NCI-H446 treated with DMSO at 0.1 percent for 48 hours (cell line): Measurements from ENCODE around the gene S100A7A.
"Not testable (repeated sequence)": the region's sequence is repeated elsewhere in the genome, so short reads cannot be mapped to it uniquely, and the experiment has no call there.

Experiments
- DNase-seq: peaks from one replicate; lab custom pipeline; 2025; lab: John Stamatoyannopoulos, UW

Gene S100A7A

GRCh38 chr1:153395136-153395685, 21.1 kb upstream of the S100A7A start:
- DNase-seq, result no peak

- no peak for DNase-seq
Measured at GRCh38 chr1:153395776-153396175, 20.5 kb upstream of the S100A7A start.

DNA sequence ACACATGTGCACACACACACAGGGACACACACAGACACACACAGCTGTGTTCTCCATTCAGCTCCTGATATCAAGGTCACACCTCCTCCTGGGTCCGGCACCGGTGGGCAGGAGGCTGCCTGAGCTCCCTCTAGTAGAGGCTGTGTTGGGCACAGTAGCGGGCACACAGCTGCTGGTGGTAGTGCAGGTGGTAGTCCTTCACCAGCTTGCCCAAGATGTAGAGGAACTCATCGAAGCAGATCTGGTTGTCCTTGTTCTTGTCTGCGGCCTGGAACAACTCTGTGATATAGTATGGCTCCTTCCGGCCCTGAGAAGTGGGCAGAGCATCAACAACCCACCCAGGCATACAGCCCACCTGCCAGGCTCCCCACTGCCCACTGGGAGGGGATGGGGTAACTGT, 19.9 kb upstream of the S100A7A start:
- no peak for DNase-seq

GRCh38 chr1:153397051-153397923, 19.0 kb upstream of the S100A7A start:
- no peak for DNase-seq

DNA sequence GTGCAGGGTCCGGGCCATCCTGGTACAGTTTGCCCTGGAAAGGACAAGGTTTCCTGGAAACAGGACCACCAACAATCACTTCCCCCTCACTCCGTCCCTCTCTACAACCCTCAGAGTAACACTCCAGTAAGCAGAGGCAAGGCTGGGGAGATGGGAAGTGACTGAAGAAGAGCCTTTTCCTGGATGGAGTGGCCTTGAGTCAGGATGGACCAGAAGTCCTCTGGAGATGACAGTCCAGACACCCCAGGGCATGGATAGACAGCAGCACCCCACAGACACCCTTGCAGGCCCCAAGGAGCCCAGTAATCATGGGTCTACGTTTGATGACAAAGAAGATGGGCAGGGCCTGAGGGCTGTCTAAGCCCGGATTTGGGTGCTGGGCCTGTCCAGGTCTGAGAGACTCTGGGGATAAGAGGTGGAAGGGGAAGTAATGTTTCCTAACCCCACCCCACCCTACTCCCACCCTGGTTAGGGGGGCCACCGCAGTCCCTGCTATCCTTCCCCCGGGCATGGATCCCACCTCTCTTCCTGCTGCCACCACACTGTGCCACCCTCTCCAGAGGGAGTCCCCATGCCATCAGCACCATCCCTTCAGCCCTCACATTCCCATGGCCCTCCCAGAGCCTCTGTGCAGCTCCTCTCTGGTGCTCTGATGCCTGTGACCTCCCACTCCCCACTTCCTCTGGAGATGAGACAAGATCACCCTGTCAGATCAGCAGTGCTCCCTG, 18.2 kb upstream of the S100A7A start:
- DNase-seq, result no peak

- DNase-seq, result no peak
Measured at GRCh38 chr1:153399401-153400055, 16.8 kb upstream of the S100A7A start.

- DNase-seq, result no peak
Measured at GRCh38 chr1:153400244-153400643, 16.1 kb upstream of the S100A7A start.

GRCh38 chr1:153401461-153401860, 14.9 kb upstream of the S100A7A start:
- DNase-seq, result no peak

- no peak for DNase-seq
Measured at GRCh38 chr1:153402226-153402625, 14.1 kb upstream of the S100A7A start.

- no peak for DNase-seq
Measured at GRCh38 chr1:153403421-153404085, 12.8 kb upstream of the S100A7A start.

DNA sequence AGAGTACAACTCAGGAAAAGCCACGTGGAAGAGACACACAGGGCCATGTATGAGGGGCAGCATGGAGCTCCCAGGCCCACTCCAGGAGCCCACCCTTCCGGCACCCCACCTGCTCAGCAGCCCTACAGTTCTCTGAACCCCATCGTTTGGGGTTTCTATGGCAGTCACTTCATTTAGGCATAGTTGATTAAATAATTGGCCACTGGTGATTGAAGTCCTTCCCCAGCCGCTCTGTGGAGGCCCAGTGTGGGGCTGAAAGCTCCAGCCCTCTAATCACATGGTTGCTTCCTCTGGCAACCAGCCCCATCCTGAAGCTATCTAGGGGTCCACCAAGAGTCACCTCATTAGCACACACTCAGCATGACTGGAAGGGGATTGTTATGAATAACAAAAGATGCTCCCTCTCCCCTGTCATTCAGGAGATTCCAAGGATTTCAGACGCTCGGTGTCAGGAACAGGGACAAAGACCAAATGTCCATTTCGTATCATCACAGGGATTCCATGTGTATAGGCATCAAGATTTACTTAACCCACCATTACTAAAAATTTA, 12.2 kb upstream of the S100A7A start:
- DNase-seq, result no peak

DNA sequence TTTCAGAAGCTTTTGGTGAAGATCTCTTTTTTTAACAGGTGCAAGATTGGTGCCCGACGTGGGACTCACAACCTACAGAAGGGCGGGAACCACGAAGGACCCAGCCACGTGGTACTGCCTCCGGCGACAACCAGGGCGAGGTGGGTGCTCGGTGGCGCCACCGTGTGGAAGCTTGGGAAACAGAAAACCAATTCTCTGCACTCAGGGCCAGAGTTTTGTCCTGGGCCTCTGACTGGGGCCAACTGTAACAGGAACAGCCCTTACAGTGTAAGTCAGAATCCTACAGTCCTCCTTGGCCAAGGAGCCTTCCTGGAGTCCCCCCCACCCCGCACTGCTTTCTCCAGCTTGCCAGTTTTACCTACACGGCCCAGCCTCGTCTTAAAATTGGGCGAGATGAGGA, 11.6 kb upstream of the S100A7A start:
- DNase-seq, result no peak

DNA sequence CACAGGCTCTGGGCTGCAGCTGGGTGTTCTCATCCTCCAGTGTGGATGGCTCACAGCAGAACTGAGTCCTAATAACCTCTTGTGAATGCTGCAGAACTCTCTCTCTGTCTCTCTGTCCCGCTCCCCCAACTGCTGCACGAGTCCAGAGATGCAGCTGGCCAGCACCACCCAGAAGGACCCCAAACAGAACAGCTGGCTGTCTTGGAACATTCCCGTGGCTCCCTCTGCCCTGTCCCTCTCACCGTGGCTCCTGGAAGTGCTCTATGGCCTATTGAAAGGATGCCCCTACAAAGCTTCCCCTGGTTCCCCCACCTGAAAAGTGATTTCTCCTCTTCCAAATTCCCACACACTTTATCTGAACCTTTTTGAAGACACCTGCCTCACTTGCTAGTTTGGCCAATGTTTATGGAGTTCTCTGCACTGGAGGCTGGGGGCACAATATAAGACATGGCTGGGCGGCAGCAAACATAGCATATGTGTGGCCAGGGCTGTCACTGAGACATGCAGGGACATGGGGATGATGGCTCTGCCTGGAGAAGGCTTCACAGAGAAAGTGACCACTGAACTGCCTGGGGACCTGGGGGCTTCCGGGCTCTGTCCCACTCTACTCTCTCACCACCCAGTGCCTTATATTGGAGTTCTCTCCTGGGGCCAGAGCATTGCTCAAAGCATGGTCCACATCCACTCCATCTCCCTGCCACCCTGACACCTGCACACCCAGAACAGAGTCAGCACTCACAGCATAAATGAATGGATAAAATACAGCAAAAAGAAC, 10.3 kb upstream of the S100A7A start:
- not testable (repeated sequence) for DNase-seq

GRCh38 chr1:153407274-153407673, 9.0 kb upstream of the S100A7A start:
- DNase-seq, result not testable (repeated sequence)

DNA sequence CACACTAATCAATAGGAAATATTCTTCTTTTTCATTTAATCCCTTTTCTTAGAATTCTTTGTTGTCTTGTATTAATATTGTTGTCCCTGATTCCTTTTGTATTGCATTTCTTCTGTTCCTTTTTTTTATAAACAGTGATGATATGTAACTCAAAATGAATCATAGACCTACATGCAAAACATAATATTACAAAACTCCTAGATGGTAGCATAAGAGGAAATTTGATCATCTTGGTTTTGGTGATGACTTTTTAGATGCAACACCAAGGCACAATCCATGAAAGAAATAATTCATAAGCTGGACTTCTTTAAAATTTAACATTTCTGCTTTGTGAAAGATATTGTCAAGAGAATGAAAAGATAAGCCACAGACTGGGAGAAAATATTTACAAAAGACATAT, 2.4 kb upstream of the S100A7A start:
- not testable (repeated sequence) for DNase-seq

DNA sequence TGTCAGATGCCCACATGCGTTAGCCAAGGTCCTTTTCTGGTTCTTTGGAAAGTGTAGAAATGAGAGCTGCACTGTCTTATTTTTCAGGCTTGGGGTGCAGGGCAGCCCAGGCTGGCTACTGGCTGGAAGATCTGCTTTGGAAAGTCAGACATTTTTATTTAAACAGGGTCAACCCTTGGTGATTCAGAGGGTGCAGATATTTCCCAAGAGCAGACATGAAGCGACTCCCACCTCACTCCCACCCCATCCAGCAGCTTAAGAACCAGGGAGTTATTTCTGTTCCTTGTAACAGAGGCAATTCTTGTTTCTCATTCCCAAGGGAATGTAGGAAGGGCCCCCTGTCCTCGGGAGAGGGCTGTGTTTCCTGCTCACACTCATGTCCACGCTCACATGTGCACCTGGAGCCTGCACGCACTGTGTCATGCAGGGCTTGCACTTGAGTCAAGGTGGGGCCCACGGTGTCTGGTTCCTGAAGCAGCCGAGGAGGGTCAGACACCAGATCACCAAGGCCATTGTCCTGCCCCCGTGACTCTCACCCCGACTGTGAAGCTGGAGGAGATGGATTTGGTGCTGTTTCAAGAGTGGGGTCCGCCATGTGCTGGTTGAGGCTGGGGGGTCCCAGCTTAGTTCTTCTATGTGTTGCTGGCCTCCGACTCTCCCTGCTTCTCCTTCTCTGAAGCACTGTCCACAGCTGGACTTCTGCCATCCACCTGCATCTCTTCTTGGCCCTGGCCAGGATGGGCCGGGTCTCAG, 992 bp downstream of the S100A7A start:
- no peak for DNase-seq

- not testable (repeated sequence) for DNase-seq
Measured at GRCh38 chr1:153418758-153419435, 2.6 kb downstream of the S100A7A start.

DNA sequence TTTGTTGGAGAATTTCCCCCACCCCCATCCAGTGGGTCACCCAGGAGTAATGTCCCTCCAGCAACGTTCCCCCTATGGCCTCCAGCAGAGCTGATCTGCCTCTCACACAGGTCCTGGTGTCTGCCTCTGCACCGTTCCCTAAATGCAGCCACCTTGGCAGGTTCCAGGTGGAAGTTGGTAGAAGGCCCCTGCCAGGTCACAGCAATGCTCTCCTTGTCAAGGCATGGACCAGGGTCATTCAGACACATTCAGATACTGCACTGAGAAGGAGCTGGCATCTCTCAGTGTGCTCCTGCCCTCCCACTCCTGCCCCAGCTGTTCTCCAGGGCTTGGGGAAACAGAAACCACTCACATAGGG, 3.1 kb downstream of the S100A7A start:
- not testable (repeated sequence) for DNase-seq

DNA sequence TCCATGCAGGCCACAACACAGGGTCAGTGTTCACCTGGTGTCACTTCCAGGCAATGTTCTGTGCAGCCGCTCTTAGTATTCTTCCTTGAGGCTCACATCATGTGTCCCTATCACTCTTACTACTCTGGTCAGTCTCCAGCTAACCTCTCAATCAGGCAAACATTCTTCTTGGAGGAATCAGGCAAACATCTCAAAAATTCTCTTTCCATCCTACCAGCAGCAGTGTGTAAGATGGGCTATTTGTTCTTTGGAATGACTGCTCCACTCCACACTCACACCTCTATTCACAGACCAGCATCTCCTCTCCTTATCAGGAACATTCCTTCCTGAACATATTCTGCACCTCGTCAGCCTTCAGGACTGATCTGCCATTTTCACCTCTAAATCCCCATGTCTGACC, 4.0 kb downstream of the S100A7A start:
- DNase-seq, result no peak
